Panc1 (cell line): ENCODE data around the gene PBX1. TPM values are rescaled to one million over a fixed set of nuclear protein-coding genes. Genes with fewer than 3 reads are reported as not detected.

Source experiments
- ATAC-seq: fragments of 200-7000 bp; cut with Tn5 transposase; 2 replicates; pipeline ENCODE4 v1.9.1; 2020; ENCODE audit warnings: mild to moderate bottlenecking, moderate library complexity
- BruUV-seq: library from RNA; stranded (reverse); fragments of 400-500 nt; replicated peaks from 2 replicates; lab custom pipeline; 2021; lab: Mats Ljungman, UMichigan
- CTCF ChIA-PET: fragments of 300-600 bp; sonication (Branson Sonifier 250); formaldehyde crosslinking; loops from one replicate; lab custom pipeline; 2022; ENCODE audit warnings: antibody characterized with exemption; lab: Charles Lee
- POLR2A ChIA-PET: fragments of 300-600 bp; sonication (Branson Sonifier 250); formaldehyde crosslinking; loops from one replicate; lab custom pipeline; 2022; ENCODE audit warnings: antibody characterized with exemption; lab: Charles Lee
- DNase-seq: peaks from one replicate; pipeline ENCODE4 v3.0.0-alpha.2; 2010; ENCODE audit warnings: low read depth, low spot score
- H3K27ac ChIP-seq: 2 replicates; pipeline ENCODE4 v1.5.1; 2011; ENCODE audit warnings: mild to moderate bottlenecking, low read length, inconsistent platforms
- H3K27me3 ChIP-seq: fragments of 200-500 bp; sonication (Bioruptor generic); 2 replicates; pipeline ENCODE4 v1.6.0; 2014; ENCODE audit warnings: low read length, inconsistent platforms; ENCODE audit not compliant: control insufficient read depth, insufficient read depth
- H3K36me3 ChIP-seq: fragments of 200-500 bp; sonication (Bioruptor generic); 2 replicates; pipeline ENCODE4 v1.5.1; 2014; ENCODE audit warnings: inconsistent platforms, mild to moderate bottlenecking, low read length, moderate library complexity; ENCODE audit not compliant: control insufficient read depth, insufficient read depth
- H3K4me1 ChIP-seq: 2 replicates; pipeline ENCODE4 v1.5.1; 2011; ENCODE audit warnings: inconsistent platforms, mild to moderate bottlenecking, low read length, moderate library complexity; ENCODE audit not compliant: control insufficient read depth, insufficient read depth
- H3K4me3 ChIP-seq, 2 experiments: 2 replicates each; pipeline ENCODE4 v1.5.1; 2011 to 2012; ENCODE audit warnings: low read depth in 2 of 2, low read length in 2 of 2, mild to moderate bottlenecking in 2 of 2, inconsistent platforms in 1 of 2, moderate library complexity in 1 of 2
- H3K9me3 ChIP-seq: fragments of 200-500 bp; sonication (Bioruptor generic); 2 replicates; pipeline ENCODE4 v1.5.1; 2014; ENCODE audit warnings: low read depth, mild to moderate bottlenecking, inconsistent platforms, low read length, moderate library complexity; ENCODE audit not compliant: control insufficient read depth, insufficient read depth
- POLR2AphosphoS5 ChIP-seq: IDR thresholded peaks from 2 replicates; pipeline ENCODE4 v1.6.1; 2012; ENCODE audit warnings: mild to moderate bottlenecking, low read depth, low read length, moderate library complexity
- SIN3A ChIP-seq: IDR thresholded peaks from 2 replicates; pipeline ENCODE4 v1.6.1; 2012; ENCODE audit warnings: low read depth, mild to moderate bottlenecking, low read length, moderate library complexity, borderline replicate concordance; ENCODE audit not compliant: insufficient read depth
- TCF7L2 ChIP-seq: IDR thresholded peaks from 2 replicates; pipeline ENCODE4 v1.6.1; 2011; ENCODE audit warnings: mild to moderate bottlenecking, low read depth, low read length, inconsistent platforms
- in situ Hi-C: cut with HindIII; loops from 2 replicates; pipeline ENCODE4 v1.10.0; 2016; ENCODE audit warnings: low sequenced_read_pairs, low pct_unique_long_range_greater_than_20kb
- intact Hi-C: fragments of 100-400 bp; cut with micrococcal nuclease; formaldehyde crosslinking; loops from one replicate; pipeline ENCODE4 v1.10.0; 2022; ENCODE audit not compliant: unreplicated experiment
- total RNA-seq: library from RNA; stranded (reverse); gene quantifications from one replicate; pipeline ENCODE4 v1.2.1, GENCODE V29; 2021; ENCODE audit not compliant: unreplicated experiment
- TF ChIP-seq, protein P1 (sequence below), 2 experiments: IDR thresholded peaks; 2 replicates each; pipeline ENCODE4 v1.6.1; 2011 to 2012; ENCODE audit warnings: low read depth in 2 of 2, control low read depth in 1 of 2, low read length in 1 of 2, mild to moderate bottlenecking in 1 of 2, moderate library complexity in 1 of 2; ENCODE audit not compliant: insufficient read depth in 1 of 2
- TF ChIP-seq, protein P2 (sequence below): fragments of 450-650 bp; IDR thresholded peaks from 2 replicates; pipeline ENCODE4 v1.5.1; 2017; ENCODE audit warnings: mild to moderate bottlenecking

Gene PBX1
- total RNA-seq, 1 experiment from 2014 or later = 2.0 TPM

DNA sequence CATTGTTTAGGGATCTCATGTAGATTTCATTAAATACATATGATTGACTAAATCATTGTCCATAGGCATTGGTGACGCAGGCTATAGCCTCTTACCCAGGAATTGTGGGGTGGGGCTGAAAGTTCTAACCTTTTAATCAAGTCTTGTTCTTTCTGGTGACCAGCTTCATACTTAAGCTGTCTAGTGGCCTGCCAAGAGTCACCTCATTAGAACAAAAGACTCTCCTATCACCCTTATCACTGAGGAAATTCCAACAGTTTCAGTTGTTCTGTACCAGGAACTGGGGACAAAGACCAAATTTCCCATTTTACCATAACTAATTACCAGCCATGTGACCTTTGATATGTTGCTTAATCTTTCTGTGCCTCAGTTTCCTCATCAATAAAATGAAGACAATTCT lies 298.5 kb downstream of the PBX1 start:
- H3K9me3 ChIP-seq = no peaks in the 10 kb centered on the region
- in situ Hi-C loops (no loop called here), intact Hi-C loops (no loop called here)
- CTCF ChIA-PET = no interaction called here
- H3K36me3 ChIP-seq = no peaks in the 10 kb centered on the region
- H3K27me3 ChIP-seq = no peaks in the 10 kb centered on the region
- POLR2A ChIA-PET = no interaction called here
- BruUV-seq = no TSS peak
- no peaks in the 10 kb centered on the region for H3K4me1 ChIP-seq
- no peak for ATAC-seq
- no peak overlapping the region for H3K4me3 ChIP-seq
- no peak for DNase-seq
- H3K27ac ChIP-seq = no peak overlapping the region
- TF ChIP-seq, protein P1, sequence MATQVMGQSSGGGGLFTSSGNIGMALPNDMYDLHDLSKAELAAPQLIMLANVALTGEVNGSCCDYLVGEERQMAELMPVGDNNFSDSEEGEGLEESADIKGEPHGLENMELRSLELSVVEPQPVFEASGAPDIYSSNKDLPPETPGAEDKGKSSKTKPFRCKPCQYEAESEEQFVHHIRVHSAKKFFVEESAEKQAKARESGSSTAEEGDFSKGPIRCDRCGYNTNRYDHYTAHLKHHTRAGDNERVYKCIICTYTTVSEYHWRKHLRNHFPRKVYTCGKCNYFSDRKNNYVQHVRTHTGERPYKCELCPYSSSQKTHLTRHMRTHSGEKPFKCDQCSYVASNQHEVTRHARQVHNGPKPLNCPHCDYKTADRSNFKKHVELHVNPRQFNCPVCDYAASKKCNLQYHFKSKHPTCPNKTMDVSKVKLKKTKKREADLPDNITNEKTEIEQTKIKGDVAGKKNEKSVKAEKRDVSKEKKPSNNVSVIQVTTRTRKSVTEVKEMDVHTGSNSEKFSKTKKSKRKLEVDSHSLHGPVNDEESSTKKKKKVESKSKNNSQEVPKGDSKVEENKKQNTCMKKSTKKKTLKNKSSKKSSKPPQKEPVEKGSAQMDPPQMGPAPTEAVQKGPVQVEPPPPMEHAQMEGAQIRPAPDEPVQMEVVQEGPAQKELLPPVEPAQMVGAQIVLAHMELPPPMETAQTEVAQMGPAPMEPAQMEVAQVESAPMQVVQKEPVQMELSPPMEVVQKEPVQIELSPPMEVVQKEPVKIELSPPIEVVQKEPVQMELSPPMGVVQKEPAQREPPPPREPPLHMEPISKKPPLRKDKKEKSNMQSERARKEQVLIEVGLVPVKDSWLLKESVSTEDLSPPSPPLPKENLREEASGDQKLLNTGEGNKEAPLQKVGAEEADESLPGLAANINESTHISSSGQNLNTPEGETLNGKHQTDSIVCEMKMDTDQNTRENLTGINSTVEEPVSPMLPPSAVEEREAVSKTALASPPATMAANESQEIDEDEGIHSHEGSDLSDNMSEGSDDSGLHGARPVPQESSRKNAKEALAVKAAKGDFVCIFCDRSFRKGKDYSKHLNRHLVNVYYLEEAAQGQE (IDR thresholded peaks at IDR 0.05; ENCODE audit: insufficient read depth in 1 of 2, low read depth in 2 of 2, low read length in 1 of 2) = no peak
- TF ChIP-seq, protein P2, sequence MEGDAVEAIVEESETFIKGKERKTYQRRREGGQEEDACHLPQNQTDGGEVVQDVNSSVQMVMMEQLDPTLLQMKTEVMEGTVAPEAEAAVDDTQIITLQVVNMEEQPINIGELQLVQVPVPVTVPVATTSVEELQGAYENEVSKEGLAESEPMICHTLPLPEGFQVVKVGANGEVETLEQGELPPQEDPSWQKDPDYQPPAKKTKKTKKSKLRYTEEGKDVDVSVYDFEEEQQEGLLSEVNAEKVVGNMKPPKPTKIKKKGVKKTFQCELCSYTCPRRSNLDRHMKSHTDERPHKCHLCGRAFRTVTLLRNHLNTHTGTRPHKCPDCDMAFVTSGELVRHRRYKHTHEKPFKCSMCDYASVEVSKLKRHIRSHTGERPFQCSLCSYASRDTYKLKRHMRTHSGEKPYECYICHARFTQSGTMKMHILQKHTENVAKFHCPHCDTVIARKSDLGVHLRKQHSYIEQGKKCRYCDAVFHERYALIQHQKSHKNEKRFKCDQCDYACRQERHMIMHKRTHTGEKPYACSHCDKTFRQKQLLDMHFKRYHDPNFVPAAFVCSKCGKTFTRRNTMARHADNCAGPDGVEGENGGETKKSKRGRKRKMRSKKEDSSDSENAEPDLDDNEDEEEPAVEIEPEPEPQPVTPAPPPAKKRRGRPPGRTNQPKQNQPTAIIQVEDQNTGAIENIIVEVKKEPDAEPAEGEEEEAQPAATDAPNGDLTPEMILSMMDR = no peak
- TF ChIP-seq TCF7L2 (no peak), POLR2AphosphoS5 (no peak), SIN3A (no peak)

DNA sequence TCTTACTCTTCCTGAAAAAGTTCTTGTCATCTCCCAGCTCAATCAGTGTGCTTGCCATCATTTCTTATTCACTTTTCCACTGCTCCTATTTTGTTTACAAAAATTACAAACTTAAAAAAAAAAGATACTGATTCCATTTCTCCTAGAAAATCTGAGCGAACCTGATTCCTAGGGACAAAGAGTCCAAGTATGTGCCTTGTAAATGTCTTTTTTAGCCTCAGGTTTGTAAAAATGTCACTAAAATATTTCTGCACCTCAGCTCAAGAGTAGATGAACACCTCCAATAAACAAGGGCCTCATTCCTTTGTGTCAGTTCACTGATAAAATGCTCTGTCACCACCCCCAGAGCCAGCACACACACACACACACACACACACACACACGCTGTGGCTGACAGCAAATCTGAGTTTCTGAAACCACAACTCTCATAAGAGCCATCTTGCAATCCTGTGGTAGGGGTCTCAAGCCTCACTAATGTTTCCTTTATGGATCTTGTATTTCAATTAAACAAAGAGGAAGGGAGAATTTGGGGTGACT lies 299.2 kb downstream of the PBX1 start:
- Histone ChIP-seq H3K27ac (no peak overlapping the region), H3K9me3 (no peaks in the 10 kb centered on the region), H3K4me1 (no peaks in the 10 kb centered on the region), H3K27me3 (no peaks in the 10 kb centered on the region), H3K4me3 (no peak overlapping the region), H3K36me3 (no peaks in the 10 kb centered on the region)
- POLR2A ChIA-PET = no interaction called here
- TF ChIP-seq SIN3A = no peak
- no peak for TF ChIP-seq POLR2AphosphoS5
- TF ChIP-seq, protein P2 = no peak
- TF ChIP-seq, protein P1 (IDR thresholded peaks at IDR 0.05; ENCODE audit: insufficient read depth in 1 of 2, low read depth in 2 of 2, low read length in 1 of 2) = no peak
- TF ChIP-seq TCF7L2 = no peak
- ATAC-seq = no peak
- no peak for DNase-seq
- in situ Hi-C loops = no loop called here
- BruUV-seq = no TSS peak
- CTCF ChIA-PET = no interaction called here
- intact Hi-C loops = no loop called here
